Stimulated activated CD4-positive, alpha-beta T cell treated with anti-CD3 and anti-CD28 coated beads, TNF-alpha, amount 100 ng/mL, for 48 hours (primary cell): Measurements from ENCODE around the gene CNPY3.
"Not testable (repeated sequence)": the region's sequence is repeated elsewhere in the genome, so short reads cannot be mapped to it uniquely, and the experiment has no call there.

Experiments used
- DNase-seq, 3 donors: peaks; one replicate each; pipeline ENCODE4 v3.0.0-alpha.2; 2020; ENCODE audit warnings: low read depth in 3 of 3

Gene CNPY3

GRCh38 chr6:42915732-42916131 is 13.5 kb upstream of the CNPY3 start, which contains the start of gene PTCRA:
Gene PTCRA (plus strand): TSS chr6:42916053. CDS start chr6:42916070, 17 bp downstream.
- DNase-seq: no peak

- no peak for DNase-seq
Observed at GRCh38 chr6:42916288-42916687, 13.0 kb upstream of the CNPY3 start.

GRCh38 chr6:42921801-42922200 is 7.5 kb upstream of the CNPY3 start:
- no peak for DNase-seq

- no peak for DNase-seq
Observed at GRCh38 chr6:42923666-42924065, 5.6 kb upstream of the CNPY3 start.

- no peak for DNase-seq
Observed at GRCh38 chr6:42925248-42925857, 3.9 kb upstream of the CNPY3 start.

DNA sequence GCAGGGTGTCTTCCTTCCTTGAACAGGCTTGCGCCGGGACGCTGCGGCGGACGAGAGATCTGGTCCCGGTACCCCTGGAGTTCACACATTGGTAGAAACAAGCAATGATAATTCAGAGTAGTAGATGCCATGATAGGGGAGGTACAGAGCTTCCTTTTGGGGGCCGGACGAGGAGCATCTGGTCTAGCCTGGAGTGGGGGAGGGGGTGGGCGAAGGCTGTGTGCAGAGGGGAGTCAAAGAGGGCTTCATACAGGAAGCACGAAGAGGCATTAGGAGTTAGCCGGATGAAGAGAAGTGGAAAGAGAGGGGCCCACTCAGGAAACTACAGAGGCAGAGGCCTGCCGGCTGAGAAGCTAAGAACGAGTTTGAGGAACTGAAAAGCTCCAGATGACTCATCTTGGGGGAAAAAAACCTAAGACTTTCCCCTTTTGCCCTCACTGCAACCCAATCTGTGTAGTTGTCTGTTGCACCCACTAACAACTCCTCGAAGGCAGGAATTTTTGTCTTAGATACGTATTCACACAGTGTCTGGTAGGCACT is 611 bp downstream of the CNPY3 start:
- peak; percentile 29 to 51 (median 34) for DNase-seq

GRCh38 chr6:42932412-42932811 is 3.1 kb downstream of the CNPY3 start:
- DNase-seq: no peak

DNA sequence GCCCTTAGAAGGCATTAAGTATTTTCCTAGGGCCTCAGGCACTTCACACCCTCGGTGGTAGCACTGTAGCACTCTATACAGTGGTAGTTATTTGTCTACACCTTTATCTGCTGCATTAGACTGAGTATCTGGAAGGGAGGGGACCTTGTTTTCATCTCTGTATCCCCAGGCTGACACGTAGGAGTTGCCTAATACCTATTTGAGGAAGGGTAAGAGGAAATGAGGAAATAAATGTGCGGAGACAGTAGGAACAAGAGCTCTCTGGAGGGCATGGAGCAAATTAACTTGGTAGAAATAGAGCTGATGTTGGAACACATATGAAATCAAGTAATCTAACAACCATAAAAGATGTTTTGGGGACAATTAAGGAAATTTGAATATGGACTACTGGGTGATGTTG is 3.9 kb downstream of the CNPY3 start:
- no peak for DNase-seq

DNA sequence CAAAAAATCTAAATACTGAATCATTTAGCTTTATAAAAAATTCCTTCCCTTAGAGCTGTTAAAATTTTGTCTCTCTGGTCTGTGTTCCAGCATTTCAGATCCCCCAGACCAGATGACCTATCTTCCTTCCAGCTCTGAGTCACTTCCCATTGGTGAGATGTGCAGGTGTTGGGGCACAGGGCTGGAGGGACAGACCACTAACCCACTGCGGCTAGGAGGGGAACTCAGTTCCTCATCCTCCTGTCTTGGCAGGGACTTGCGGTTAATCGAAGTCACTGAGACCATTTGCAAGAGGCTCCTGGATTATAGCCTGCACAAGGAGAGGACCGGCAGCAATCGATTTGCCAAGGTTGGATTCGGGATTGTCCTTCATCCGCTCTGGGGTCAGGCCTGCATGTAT is 6.0 kb downstream of the CNPY3 start:
- DNase-seq: no peak

GRCh38 chr6:42936398-42936797 is 7.1 kb downstream of the CNPY3 start:
- DNase-seq: no peak

GRCh38 chr6:42937548-42938427 is 8.5 kb downstream of the CNPY3 start:
- DNase-seq: no peak

DNA sequence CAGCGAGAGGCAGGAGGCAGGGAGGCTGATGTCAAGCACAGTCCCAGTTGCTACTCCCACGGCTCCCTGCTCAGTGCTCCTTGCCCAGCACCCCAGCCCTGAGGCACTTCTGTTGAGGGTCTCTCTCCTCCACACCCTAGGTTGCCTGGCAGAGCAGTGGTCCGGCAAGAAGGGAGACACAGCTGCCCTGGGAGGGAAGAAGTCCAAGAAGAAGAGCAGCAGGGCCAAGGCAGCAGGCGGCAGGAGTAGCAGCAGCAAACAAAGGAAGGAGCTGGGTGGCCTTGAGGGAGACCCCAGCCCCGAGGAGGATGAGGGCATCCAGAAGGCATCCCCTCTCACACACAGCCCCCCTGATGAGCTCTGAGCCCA is 9.1 kb downstream of the CNPY3 start:
- DNase-seq: no peak

GRCh38 chr6:42938987-42939809 is 9.9 kb downstream of the CNPY3 start:
- DNase-seq: no peak

DNA sequence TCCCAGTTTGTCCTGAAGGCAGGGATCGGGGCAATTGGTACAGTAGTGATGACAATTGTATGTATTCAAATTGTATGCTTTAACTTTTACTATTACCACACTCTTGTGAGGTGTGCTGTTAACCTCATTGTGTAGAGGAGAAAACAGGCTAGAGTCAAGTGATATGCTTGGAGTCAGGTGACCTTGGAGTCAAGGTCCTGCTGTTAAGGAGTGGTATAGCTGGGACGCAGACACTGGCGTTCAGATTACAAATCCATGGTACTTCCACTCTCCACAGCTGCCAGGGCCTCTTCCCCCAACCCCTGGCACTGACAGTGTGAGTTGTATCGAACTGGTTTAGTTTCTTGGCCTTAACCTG is 10.5 kb downstream of the CNPY3 start:
- no peak for DNase-seq

DNA sequence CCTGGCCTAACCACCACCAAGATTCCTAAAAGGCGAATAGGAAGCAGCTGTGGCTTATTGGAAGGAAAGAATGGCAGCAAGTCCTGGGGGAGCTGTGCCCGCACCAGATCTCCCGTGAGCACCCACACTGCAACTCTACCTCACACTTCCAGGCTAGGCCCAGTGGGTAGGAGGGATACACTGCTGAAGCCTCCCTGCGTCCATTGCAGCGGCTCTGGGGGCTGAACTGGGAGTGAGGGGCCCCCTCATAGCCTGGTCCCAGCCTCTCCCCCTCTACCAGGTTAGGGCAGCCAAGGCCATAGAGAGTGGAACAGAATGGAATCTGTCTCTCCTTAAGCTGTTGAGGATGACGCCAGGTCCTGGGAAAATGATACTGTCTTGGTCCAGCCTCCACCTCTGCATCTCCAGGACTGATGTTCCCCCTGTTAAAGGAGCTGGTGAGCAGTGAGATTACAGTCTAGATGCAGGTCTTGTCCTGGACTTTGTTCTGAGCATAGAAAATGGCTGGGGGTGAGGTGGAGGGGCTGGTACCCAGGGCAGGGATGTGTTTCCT is 11.3 kb downstream of the CNPY3 start:
- no peak for DNase-seq

DNA sequence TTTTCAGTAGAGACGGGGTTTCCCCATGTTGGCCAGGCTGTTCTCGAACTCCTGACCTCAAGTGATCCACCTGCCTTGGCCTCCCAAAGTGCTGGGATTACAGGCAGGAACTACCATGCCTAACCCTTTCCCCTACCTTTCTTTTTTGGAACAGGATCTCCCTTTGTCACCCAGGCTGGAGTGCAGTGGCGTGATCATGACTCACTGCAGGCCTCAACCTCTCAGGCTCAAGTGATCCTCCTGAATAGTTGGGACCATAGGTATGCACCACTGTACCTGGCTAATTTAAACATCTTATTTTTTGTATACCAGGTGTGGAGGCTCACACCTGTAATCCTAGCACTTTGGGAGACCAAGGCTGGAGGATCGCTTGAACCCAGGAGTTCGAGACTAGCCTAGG is 12.1 kb downstream of the CNPY3 start:
- DNase-seq: not testable (repeated sequence)

DNA sequence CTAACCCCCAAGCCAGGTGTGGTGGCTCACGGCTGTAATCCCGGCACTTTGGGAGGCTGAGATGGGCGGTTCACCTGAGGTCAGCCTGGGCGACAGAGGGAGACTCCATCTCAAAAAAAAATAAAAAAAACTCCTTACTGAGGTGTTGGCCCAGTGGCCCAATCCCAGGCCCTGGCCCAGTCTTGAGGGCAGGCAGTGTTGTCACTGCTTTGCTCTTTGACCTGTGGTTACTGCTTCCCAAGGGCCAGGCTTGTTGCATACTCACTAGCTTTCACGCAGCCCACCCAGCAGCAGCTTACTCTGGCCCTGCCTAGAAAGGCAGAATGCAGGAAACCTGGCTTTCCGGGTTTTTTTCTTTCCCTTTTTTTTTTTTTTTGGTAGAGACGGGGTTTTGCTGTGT is 13.2 kb downstream of the CNPY3 start:
- no peak for DNase-seq

- DNase-seq: no peak
Observed at GRCh38 chr6:42947950-42948349, 18.7 kb downstream of the CNPY3 start.

- DNase-seq: no peak
Observed at GRCh38 chr6:42952389-42952788, 23.1 kb downstream of the CNPY3 start.

GRCh38 chr6:42954405-42954804 is 25.1 kb downstream of the CNPY3 start:
- not testable (repeated sequence) for DNase-seq

DNA sequence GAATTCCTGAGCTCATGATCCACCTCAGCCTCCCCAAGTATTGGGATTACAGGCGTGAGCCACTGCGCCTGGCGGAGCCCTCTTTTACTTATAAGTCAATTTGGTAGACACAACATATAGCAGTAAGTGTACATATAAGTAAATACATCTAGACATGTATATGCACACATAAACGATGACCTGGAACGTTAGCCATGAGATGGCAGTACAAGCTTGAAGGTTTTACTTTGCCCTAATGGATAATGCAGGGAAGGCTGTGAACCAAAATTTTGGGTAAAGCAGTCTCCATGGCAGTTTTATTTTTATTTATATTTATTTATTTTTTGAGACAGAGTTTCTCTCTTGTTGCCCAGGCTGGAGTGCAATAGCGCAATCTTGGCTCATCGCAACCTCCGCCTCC is 28.8 kb downstream of the CNPY3 start:
- no peak for DNase-seq

DNA sequence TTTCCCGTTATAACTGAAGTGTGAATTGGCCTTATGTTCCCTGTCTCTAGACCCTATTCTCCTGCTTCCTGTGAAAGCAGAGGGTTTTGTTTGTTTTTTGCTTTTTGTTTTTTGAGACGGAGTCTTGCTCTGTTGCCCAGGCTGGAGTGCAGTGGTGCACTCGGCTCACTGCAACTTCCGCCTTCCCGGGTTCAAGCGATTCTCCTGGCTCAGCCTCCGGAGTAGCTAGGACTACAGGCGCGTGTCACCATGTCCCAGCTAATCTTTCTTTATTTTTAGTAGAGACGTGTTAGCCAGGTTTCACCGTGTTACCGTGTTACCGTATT is 30.6 kb downstream of the CNPY3 start:
- DNase-seq: no peak
